ENCODE measurements around the gene PHIP.
"Not testable (repeated sequence)": the region's sequence is repeated elsewhere in the genome, so short reads cannot be mapped to it uniquely, and the experiment has no call there.

PHIP gene

GRCh38 chr6:78911218-78911940 is 166.7 kb downstream of the PHIP start:
- DNase-seq, result no peak

- DNase-seq, result no peak
Measured at GRCh38 chr6:78910591-78911171, 167.4 kb downstream of the PHIP start.

- DNase-seq, result no peak
Measured at GRCh38 chr6:78910010-78910409, 168.0 kb downstream of the PHIP start.

- DNase-seq, result no peak
Measured at GRCh38 chr6:78909391-78909790, 168.7 kb downstream of the PHIP start.

- no peak for DNase-seq
Measured at GRCh38 chr6:78908621-78909020, 169.4 kb downstream of the PHIP start.

- DNase-seq, result no peak
Measured at GRCh38 chr6:78896227-78896626, 181.8 kb downstream of the PHIP start.

GRCh38 chr6:78889901-78890300 is 188.2 kb downstream of the PHIP start:
- not testable (repeated sequence) for DNase-seq
